Coronary artery (tissue), 2 donors: ENCODE data around the gene KIF1B.
"Not testable (repeated sequence)": the region's sequence is repeated elsewhere in the genome, so short reads cannot be mapped to it uniquely, and the experiment has no call there.

Experiments
- DNase-seq: peaks from one replicate; pipeline ENCODE4 v3.0.0-alpha.2; 2017; ENCODE audit warnings: low spot score
- H3K27ac ChIP-seq, 2 donors: fragments of 200-600 bp; sonication (generic); one replicate each; pipeline ENCODE4 v1.5.1; 2016 to 2019
- H3K4me3 ChIP-seq: fragments of 200-600 bp; sonication (generic); 2 replicates; pipeline ENCODE4 v1.5.1; 2016; ENCODE audit warnings: mild to moderate bottlenecking, moderate library complexity
- TF ChIP-seq, protein P1 (sequence below): fragments of 200-600 bp; sonication (generic); IDR thresholded peaks from one replicate; pipeline ENCODE4 v1.5.1; 2019; ENCODE audit warnings: antibody characterized with exemption

KIF1B gene

DNA sequence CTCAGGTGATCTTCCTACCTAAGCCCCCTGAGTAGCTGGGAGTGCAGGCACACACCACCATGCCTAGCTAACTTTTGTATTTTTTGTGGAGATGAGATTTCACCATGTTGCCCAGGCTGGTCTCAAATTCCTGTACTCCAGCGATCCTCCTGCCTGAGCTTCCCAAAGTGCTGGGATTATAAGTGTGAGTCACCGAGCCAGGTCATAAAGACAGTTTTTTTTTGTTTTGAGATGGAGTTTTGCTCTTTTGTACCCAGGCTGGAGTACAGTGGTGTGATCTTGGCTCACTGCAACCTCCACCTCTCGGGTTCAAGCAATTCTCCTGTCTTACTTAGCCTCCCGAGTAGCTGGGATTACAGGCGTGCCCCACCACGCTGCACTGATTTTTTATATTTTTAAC lies 42.1 kb downstream of the KIF1B start:
- no peak for DNase-seq
- TF ChIP-seq, protein P1, sequence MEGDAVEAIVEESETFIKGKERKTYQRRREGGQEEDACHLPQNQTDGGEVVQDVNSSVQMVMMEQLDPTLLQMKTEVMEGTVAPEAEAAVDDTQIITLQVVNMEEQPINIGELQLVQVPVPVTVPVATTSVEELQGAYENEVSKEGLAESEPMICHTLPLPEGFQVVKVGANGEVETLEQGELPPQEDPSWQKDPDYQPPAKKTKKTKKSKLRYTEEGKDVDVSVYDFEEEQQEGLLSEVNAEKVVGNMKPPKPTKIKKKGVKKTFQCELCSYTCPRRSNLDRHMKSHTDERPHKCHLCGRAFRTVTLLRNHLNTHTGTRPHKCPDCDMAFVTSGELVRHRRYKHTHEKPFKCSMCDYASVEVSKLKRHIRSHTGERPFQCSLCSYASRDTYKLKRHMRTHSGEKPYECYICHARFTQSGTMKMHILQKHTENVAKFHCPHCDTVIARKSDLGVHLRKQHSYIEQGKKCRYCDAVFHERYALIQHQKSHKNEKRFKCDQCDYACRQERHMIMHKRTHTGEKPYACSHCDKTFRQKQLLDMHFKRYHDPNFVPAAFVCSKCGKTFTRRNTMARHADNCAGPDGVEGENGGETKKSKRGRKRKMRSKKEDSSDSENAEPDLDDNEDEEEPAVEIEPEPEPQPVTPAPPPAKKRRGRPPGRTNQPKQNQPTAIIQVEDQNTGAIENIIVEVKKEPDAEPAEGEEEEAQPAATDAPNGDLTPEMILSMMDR, result no peak
- H3K4me3 ChIP-seq, result no peak overlapping the region
- H3K27ac ChIP-seq, result peak overlapping the region in 1 of 2 donors; percentile 73

DNA sequence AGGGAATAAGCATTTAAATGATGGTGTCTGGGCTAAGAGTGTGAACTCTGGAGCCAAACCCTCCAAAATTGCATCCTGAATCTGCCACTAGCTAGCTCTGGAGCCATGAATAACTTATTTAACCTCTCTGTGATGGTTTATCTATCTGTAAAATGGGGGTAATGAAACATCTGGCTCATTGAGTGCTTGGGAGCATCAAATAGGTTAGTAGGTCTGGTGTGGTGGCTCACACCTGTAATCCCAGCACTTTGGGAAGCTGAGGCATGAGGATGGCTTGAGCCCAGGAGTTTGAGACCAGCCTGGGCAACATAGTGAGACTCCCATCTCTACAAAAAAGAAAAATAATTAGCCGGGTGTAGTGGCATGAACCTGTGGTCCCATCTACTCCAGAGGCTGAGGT lies 42.8 kb downstream of the KIF1B start:
- Histone ChIP-seq H3K4me3 (no peak overlapping the region), H3K27ac (peak overlapping the region; percentile 9 to 73)
- TF ChIP-seq, protein P1, result no peak
- no peak for DNase-seq

DNA sequence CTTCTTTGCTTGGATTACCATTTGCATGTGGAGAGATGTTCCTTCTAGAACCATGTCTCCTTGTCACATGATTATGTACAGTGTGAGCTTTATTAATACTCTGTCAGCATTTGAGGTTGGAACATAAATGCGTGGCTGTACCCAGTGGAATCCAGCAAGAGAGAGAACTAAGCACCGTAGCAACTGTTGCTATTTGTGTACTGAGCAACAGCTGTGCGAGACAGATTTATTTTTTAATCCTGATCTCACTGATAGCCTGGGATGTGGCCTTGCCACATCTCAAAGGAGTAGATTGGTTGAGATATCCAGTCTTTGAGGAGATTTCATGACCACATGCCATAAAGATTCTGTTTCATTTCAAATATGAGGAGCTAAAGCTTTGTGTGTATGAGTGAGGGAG lies 43.4 kb downstream of the KIF1B start:
- peak overlapping the region; percentile 9 to 73 for H3K27ac ChIP-seq
- peak overlapping the region; percentile 26 for H3K4me3 ChIP-seq
- TF ChIP-seq, protein P1, result no peak
- no peak for DNase-seq

DNA sequence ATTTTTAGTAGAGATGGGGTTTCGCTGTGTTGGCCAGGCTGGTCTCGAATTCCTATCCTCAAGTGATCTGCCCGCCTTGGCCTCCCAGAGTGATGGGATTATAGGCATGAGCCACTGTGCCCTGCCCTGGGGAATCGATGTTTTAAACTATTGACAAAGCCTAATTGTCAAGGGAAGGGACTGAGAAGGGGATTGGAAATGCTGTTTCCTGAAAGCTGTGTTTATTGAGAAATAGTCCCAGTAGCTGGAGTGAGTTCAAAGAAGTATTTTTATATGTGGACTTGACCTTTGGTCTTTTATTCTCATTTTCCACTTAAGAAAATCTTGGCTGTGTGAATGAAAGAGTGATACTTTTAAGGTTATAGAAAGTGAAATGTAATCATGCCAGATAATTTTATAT lies 47.5 kb downstream of the KIF1B start:
- Histone ChIP-seq H3K4me3 (no peak overlapping the region), H3K27ac (no peak overlapping the region)
- DNase-seq, result no peak
- TF ChIP-seq, protein P1, result no peak

DNA sequence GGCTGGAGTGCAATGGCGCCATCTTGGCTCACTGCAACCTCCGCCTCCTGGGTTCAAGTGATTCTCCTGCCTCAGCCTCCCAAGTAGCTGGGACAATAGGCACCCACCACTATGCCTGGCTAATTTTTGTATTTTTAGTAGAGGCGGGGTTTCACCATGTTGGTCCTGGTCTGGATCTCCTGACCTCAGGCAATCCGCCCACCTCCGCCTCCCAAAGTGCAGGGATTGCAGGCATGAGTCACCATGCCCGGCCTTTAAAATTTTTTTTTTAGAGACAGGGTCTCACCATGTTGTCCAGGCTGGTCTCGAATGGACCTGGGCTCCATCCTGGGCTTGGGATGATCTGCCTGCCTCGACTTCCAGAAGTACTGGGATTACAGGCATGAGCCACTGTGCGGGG lies 49.2 kb downstream of the KIF1B start:
- not testable (repeated sequence) for H3K27ac ChIP-seq, DNase-seq

DNA sequence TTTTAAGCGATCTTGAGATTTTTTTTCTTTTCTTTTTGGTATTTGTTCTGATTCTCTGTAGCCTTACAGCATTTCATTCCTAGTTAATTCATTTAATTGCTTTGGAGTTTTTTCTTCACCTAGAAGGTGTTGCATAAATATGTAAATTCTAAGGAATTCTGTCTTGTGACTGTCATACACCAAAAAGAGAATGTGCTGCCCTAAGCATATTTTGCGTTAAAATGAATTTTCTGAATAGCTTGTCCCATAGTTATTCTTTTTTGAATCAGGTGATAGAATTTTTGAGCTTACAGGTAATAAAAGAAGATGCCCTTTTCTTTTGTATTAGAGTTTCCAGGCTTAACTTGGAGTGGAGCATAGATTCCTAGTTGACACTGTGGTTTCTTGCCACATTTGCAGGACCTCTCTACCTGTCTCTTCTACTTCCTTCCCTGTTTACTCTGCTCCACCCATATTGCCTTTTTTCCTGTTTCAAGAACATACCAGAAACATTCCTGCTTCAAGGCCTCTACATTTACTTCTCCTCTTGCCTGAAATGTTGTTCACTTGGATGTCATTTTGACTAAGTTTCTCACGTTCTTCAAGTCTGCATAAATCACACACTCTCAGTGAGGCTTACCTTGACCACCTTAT lies 53.2 kb downstream of the KIF1B start:
- Histone ChIP-seq H3K27ac (no peak overlapping the region), H3K4me3 (no peak overlapping the region)
- TF ChIP-seq, protein P1, result no peak
- DNase-seq, result no peak

More for the DNA sequence above, 49.2 kb downstream of the KIF1B start:
- not testable (repeated sequence) for H3K4me3 ChIP-seq

DNA sequence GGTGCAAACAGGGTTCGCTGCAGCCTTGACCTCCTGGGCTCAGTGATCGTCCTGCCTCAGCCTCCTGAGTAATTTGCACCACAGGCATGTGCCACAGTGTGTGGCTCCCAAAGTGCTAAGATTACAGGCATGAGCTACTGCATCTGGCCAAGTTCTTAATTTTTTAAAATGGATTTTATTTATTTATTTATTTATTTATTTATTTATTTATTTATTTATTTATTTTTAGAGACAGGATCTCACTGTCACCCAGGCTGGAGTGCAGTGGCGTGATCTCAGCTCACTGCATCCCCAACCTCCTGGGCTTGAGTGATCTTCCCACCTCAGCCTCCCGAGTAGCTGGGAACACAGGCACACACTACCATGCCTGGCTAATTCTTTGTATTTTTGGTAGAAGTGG lies 54.7 kb downstream of the KIF1B start:
- DNase-seq, result no peak
- no peak overlapping the region for H3K4me3 ChIP-seq
- TF ChIP-seq, protein P1, result no peak
- H3K27ac ChIP-seq, result no peak overlapping the region

DNA sequence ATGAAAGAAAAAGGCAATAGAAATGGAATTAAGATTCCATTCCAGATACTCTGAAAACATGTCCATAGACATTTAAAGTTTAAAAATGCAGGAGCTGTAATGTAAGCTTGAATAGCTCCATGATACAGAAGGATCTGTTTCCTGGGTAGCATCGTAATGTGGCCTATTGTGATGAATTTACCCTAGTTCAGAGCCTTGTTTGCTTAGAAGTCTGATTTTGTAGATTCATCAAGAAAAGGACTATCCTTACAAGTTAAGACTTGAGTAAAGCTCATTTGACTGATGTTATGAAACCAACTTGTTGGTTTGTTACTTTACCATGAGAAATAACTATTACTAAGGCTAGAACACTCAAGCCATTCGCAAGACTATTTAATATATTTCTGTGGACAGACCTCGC lies 55.5 kb downstream of the KIF1B start:
- Histone ChIP-seq H3K27ac (no peak overlapping the region), H3K4me3 (no peak overlapping the region)
- DNase-seq, result no peak
- TF ChIP-seq, protein P1, result no peak
